ENCODE results near the gene PRKAA2.

The PRKAA2 gene

GRCh38 chr1:56671085-56671484, 26.0 kb downstream of the PRKAA2 start:
- no peak overlapping the region for H3K4me3 ChIP-seq (ENCODE audit: low read depth in 1 of 2, low read length in 2 of 2)
- H3K36me3 ChIP-seq (ENCODE audit: insufficient read depth, low read length), result no peaks in the 10 kb centered on the region
- H3K9ac ChIP-seq (ENCODE audit: low read depth, low read length), result no peak overlapping the region
- no peaks in the 10 kb centered on the region for H3K4me1 ChIP-seq (ENCODE audit: insufficient read depth, low read length)
- H3K27ac ChIP-seq (ENCODE audit: low read length), result no peak overlapping the region
- H2AFZ ChIP-seq (ENCODE audit: low read depth, low read length), result no peak overlapping the region
- TF ChIP-seq CTCF (IDR thresholded peaks at IDR 0.05; ENCODE audit: borderline replicate concordance, extremely low read depth, low read length, poor library complexity, severe bottlenecking), result no peak
- no peak for TF ChIP-seq EZH2 (IDR thresholded peaks at IDR 0.05; ENCODE audit: borderline replicate concordance, low read depth, low read length, severe bottlenecking)
- no peaks in the 10 kb centered on the region for H3K9me3 ChIP-seq (ENCODE audit: insufficient read depth, low read length, severe bottlenecking)
- no peak overlapping the region for H3K4me2 ChIP-seq (ENCODE audit: insufficient read depth, low read length)
- no peaks in the 10 kb centered on the region for H3K79me2 ChIP-seq (ENCODE audit: insufficient read depth, low read length)
- H4K20me1 ChIP-seq (ENCODE audit: insufficient read depth, low read length), result no peaks in the 10 kb centered on the region
- H3K27me3 ChIP-seq (ENCODE audit: insufficient read depth, low read length, poor library complexity), result peaks cover 2% of the 10 kb centered on the region
- ATAC-seq (ENCODE audit: insufficient read depth, low read depth), result no peak
- no peak for DNase-seq

- TF ChIP-seq EZH2 (IDR thresholded peaks at IDR 0.05; ENCODE audit: borderline replicate concordance, low read depth, low read length, severe bottlenecking), result no peak
- TF ChIP-seq CTCF (IDR thresholded peaks at IDR 0.05; ENCODE audit: borderline replicate concordance, extremely low read depth, low read length, poor library complexity, severe bottlenecking), result no peak
- Histone ChIP-seq H3K27me3 (ENCODE audit: insufficient read depth, low read length, poor library complexity) (peaks cover 2% of the 10 kb centered on the region), H3K4me2 (ENCODE audit: insufficient read depth, low read length) (no peak overlapping the region), H3K9ac (ENCODE audit: low read depth, low read length) (no peak overlapping the region), H3K4me3 (ENCODE audit: low read depth in 1 of 2, low read length in 2 of 2) (no peak overlapping the region), H2AFZ (ENCODE audit: low read depth, low read length) (no peak overlapping the region), H3K9me3 (ENCODE audit: insufficient read depth, low read length, severe bottlenecking) (no peaks in the 10 kb centered on the region), H4K20me1 (ENCODE audit: insufficient read depth, low read length) (no peaks in the 10 kb centered on the region), H3K27ac (ENCODE audit: low read length) (no peak overlapping the region), H3K79me2 (ENCODE audit: insufficient read depth, low read length) (no peaks in the 10 kb centered on the region), H3K36me3 (ENCODE audit: insufficient read depth, low read length) (no peaks in the 10 kb centered on the region), H3K4me1 (ENCODE audit: insufficient read depth, low read length) (no peaks in the 10 kb centered on the region)
- no peak for DNase-seq
- no peak for ATAC-seq (ENCODE audit: insufficient read depth, low read depth)
Observed at GRCh38 chr1:56671542-56671941, 26.4 kb downstream of the PRKAA2 start.

GRCh38 chr1:56672579-56672978, 27.5 kb downstream of the PRKAA2 start:
- no peak overlapping the region for H3K4me2 ChIP-seq (ENCODE audit: insufficient read depth, low read length)
- no peak overlapping the region for H2AFZ ChIP-seq (ENCODE audit: low read depth, low read length)
- ATAC-seq (ENCODE audit: insufficient read depth, low read depth) (no peak), DNase-seq (no peak)
- H3K27ac ChIP-seq (ENCODE audit: low read length), result no peak overlapping the region
- no peaks in the 10 kb centered on the region for H3K4me1 ChIP-seq (ENCODE audit: insufficient read depth, low read length)
- H3K36me3 ChIP-seq (ENCODE audit: insufficient read depth, low read length), result no peaks in the 10 kb centered on the region
- no peaks in the 10 kb centered on the region for H3K9me3 ChIP-seq (ENCODE audit: insufficient read depth, low read length, severe bottlenecking)
- H3K4me3 ChIP-seq (ENCODE audit: low read depth in 1 of 2, low read length in 2 of 2), result no peak overlapping the region
- peaks cover 2% of the 10 kb centered on the region for H3K27me3 ChIP-seq (ENCODE audit: insufficient read depth, low read length, poor library complexity)
- H3K79me2 ChIP-seq (ENCODE audit: insufficient read depth, low read length), result no peaks in the 10 kb centered on the region
- TF ChIP-seq CTCF (IDR thresholded peaks at IDR 0.05; ENCODE audit: borderline replicate concordance, extremely low read depth, low read length, poor library complexity, severe bottlenecking) (no peak), EZH2 (IDR thresholded peaks at IDR 0.05; ENCODE audit: borderline replicate concordance, low read depth, low read length, severe bottlenecking) (no peak)
- H3K9ac ChIP-seq (ENCODE audit: low read depth, low read length), result no peak overlapping the region
- H4K20me1 ChIP-seq (ENCODE audit: insufficient read depth, low read length), result no peaks in the 10 kb centered on the region

GRCh38 chr1:56675763-56676162, 30.6 kb downstream of the PRKAA2 start:
- H2AFZ ChIP-seq (ENCODE audit: low read depth, low read length), result no peak overlapping the region
- peaks cover 2% of the 10 kb centered on the region for H3K27me3 ChIP-seq (ENCODE audit: insufficient read depth, low read length, poor library complexity)
- no peak overlapping the region for H3K9ac ChIP-seq (ENCODE audit: low read depth, low read length)
- H3K4me3 ChIP-seq (ENCODE audit: low read depth in 1 of 2, low read length in 2 of 2), result no peak overlapping the region
- H3K4me1 ChIP-seq (ENCODE audit: insufficient read depth, low read length), result no peaks in the 10 kb centered on the region
- no peak overlapping the region for H3K4me2 ChIP-seq (ENCODE audit: insufficient read depth, low read length)
- H3K27ac ChIP-seq (ENCODE audit: low read length), result no peak overlapping the region
- DNase-seq (no peak), ATAC-seq (ENCODE audit: insufficient read depth, low read depth) (no peak)
- no peak for TF ChIP-seq EZH2 (IDR thresholded peaks at IDR 0.05; ENCODE audit: borderline replicate concordance, low read depth, low read length, severe bottlenecking)
- no peak for TF ChIP-seq CTCF (IDR thresholded peaks at IDR 0.05; ENCODE audit: borderline replicate concordance, extremely low read depth, low read length, poor library complexity, severe bottlenecking)
- H3K9me3 ChIP-seq (ENCODE audit: insufficient read depth, low read length, severe bottlenecking), result no peaks in the 10 kb centered on the region
- no peaks in the 10 kb centered on the region for H4K20me1 ChIP-seq (ENCODE audit: insufficient read depth, low read length)
- H3K79me2 ChIP-seq (ENCODE audit: insufficient read depth, low read length), result no peaks in the 10 kb centered on the region
- no peaks in the 10 kb centered on the region for H3K36me3 ChIP-seq (ENCODE audit: insufficient read depth, low read length)
